ENCODE measurements around the gene CETP. TPM values are rescaled to one million over a fixed set of nuclear protein-coding genes. Genes with fewer than 3 reads are reported as not detected.

CETP gene
- polyA plus RNA-seq, 1 donor (not counting 4 experiments of a cell fraction or from before 2014, with no cell fraction given), result not detected

- FAIRE-seq (no peak), DNase-seq (ENCODE audit: low read depth, low spot score) (no peak)
- Histone ChIP-seq H3K27ac (ENCODE audit: control insufficient read depth, insufficient read depth, low read length) (no peak overlapping the region), H3K79me2 (ENCODE audit: control insufficient read depth, insufficient read depth, low read length) (no peaks in the 10 kb centered on the region), H3K4me3 (ENCODE audit: control insufficient read depth in 2 of 3, extremely low read depth in 1 of 3, insufficient read depth in 2 of 3, low read depth in 1 of 3, low read length in 3 of 3) (no peak overlapping the region), H3K9me3 (ENCODE audit: control insufficient read depth, low read depth, low read length) (no peaks in the 10 kb centered on the region), H3K4me1 (ENCODE audit: control insufficient read depth, extremely low read depth, insufficient read depth, low read length) (peaks cover 30% of the 10 kb centered on the region), H3K4me2 (ENCODE audit: control insufficient read depth, extremely low read depth, insufficient read depth, low read depth, low read length) (no peak overlapping the region), H3K36me3 (ENCODE audit: control insufficient read depth in 2 of 2, extremely low read depth in 1 of 2, insufficient read depth in 2 of 2, low read length in 2 of 2) (no peaks in the 10 kb centered on the region), H3K9ac (ENCODE audit: control insufficient read depth, extremely low read depth, insufficient read depth, low read length) (no peak overlapping the region), H3K9me1 (ENCODE audit: control insufficient read depth, extremely low read depth, insufficient read depth, low read length) (no peaks in the 10 kb centered on the region), H2AFZ (ENCODE audit: control insufficient read depth, low read length) (no peak overlapping the region), H3K27me3 (ENCODE audit: control insufficient read depth, extremely low read depth, insufficient read depth, low read length) (no peaks in the 10 kb centered on the region), H4K20me1 (ENCODE audit: control insufficient read depth, extremely low read depth, insufficient read depth, low read length) (no peaks in the 10 kb centered on the region)
- no peak for TF ChIP-seq CTCF (optimal IDR thresholded peaks at IDR 0.05 in 1 of 3, IDR thresholded peaks at IDR 0.05 in 1 of 3, conservative IDR thresholded peaks at IDR 0.05 in 1 of 3; ENCODE audit: extremely low read depth in 1 of 3, insufficient read depth in 2 of 3, low read length in 3 of 3)
- TF ChIP-seq EZH2 (IDR thresholded peaks at IDR 0.05; ENCODE audit: low read length), result no peak
- dilution Hi-C loops (cut with MboI; ENCODE audit: extremely low pct_ligation_motif_present, low sequenced_read_pairs), result no loop called here
Observed at GRCh38 chr16:56916571-56917403, 45.0 kb upstream of the CETP start.

- dilution Hi-C loops (cut with MboI; ENCODE audit: extremely low pct_ligation_motif_present, low sequenced_read_pairs), result no loop called here
- H3K4me2 ChIP-seq (ENCODE audit: control insufficient read depth, extremely low read depth, insufficient read depth, low read depth, low read length), result no peak overlapping the region
Observed at GRCh38 chr16:56918467-56919012, 43.2 kb upstream of the CETP start.

More at GRCh38 chr16:56918467-56919012, 43.2 kb upstream of the CETP start:
- no peak for DNase-seq (ENCODE audit: low read depth, low spot score)
- Histone ChIP-seq H3K27ac (ENCODE audit: control insufficient read depth, insufficient read depth, low read length) (no peak overlapping the region), H3K4me3 (ENCODE audit: control insufficient read depth in 2 of 3, extremely low read depth in 1 of 3, insufficient read depth in 2 of 3, low read depth in 1 of 3, low read length in 3 of 3) (no peak overlapping the region), H4K20me1 (ENCODE audit: control insufficient read depth, extremely low read depth, insufficient read depth, low read length) (no peaks in the 10 kb centered on the region), H2AFZ (ENCODE audit: control insufficient read depth, low read length) (no peak overlapping the region), H3K9me3 (ENCODE audit: control insufficient read depth, low read depth, low read length) (no peaks in the 10 kb centered on the region), H3K4me1 (ENCODE audit: control insufficient read depth, extremely low read depth, insufficient read depth, low read length) (peaks cover 12% of the 10 kb centered on the region), H3K9ac (ENCODE audit: control insufficient read depth, extremely low read depth, insufficient read depth, low read length) (no peak overlapping the region), H3K9me1 (ENCODE audit: control insufficient read depth, extremely low read depth, insufficient read depth, low read length) (no peaks in the 10 kb centered on the region), H3K79me2 (ENCODE audit: control insufficient read depth, insufficient read depth, low read length) (no peaks in the 10 kb centered on the region), H3K27me3 (ENCODE audit: control insufficient read depth, extremely low read depth, insufficient read depth, low read length) (no peaks in the 10 kb centered on the region), H3K36me3 (ENCODE audit: control insufficient read depth in 2 of 2, extremely low read depth in 1 of 2, insufficient read depth in 2 of 2, low read length in 2 of 2) (no peaks in the 10 kb centered on the region)
- TF ChIP-seq CTCF (optimal IDR thresholded peaks at IDR 0.05 in 1 of 3, IDR thresholded peaks at IDR 0.05 in 1 of 3, conservative IDR thresholded peaks at IDR 0.05 in 1 of 3; ENCODE audit: extremely low read depth in 1 of 3, insufficient read depth in 2 of 3, low read length in 3 of 3) (no peak), EZH2 (IDR thresholded peaks at IDR 0.05; ENCODE audit: low read length) (no peak)
- no peak for FAIRE-seq
